HG03378 (cell line): ENCODE data around the gene XPNPEP3.
"Not testable (repeated sequence)": the region's sequence is repeated elsewhere in the genome, so short reads cannot be mapped to it uniquely, and the experiment has no call there.

Experiments
- ATAC-seq: cut with Tn5 transposase; IDR thresholded peaks from one replicate; pipeline ENCODE4 v1.9.1; 2021; ENCODE audit warnings: mild to moderate bottlenecking, moderate library complexity; ENCODE audit not compliant: unreplicated experiment

XPNPEP3 gene

DNA sequence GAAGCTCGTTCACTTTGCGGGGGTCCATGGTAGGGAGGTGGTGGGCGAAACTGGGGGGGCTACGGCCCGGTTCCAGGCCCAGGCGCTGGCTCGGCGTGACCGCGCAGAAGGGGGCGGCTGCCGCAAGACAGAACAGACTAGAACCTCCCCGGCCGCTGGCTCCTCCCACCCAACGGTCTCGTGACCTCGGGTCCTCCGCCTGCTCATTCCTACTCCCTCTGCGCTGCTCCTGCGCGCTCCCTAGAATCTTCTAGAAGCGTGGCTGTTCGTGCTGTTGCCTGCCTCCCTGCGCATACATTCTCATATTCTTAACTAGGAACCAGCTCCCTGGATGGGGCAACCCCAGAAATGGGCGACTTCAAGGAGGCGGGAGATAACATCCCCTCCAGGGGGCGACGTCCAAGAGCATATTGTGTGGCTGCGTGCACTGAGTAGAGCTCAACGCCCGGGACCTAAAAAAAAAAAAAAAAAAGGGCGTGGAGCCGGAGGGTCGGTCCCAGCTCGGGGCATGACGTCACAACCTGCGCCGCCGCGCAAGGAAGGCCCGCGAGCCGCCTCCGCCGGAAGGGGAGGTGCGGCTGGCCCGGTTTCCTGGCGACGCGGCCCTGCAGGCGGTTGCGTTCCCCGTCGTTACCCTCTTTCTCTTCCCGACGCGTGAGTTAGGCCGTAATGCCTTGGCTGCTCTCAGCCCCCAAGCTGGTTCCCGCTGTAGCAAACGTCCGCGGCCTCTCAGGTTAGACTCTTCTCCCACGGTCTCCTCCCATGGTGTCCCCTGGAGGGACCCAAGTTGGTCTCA is at the start of gene XPNPEP3, which contains the start of gene ST13:
XPNPEP3 (plus strand) TSS at position 636 of the 796 bp plus-strand sequence; CDS start at position 670, 34 bp downstream.
ST13 (minus strand) TSS at position 127 of the 796 bp plus-strand sequence; CDS start at position 28, 99 bp downstream.
- peak; percentile 72 for ATAC-seq

DNA sequence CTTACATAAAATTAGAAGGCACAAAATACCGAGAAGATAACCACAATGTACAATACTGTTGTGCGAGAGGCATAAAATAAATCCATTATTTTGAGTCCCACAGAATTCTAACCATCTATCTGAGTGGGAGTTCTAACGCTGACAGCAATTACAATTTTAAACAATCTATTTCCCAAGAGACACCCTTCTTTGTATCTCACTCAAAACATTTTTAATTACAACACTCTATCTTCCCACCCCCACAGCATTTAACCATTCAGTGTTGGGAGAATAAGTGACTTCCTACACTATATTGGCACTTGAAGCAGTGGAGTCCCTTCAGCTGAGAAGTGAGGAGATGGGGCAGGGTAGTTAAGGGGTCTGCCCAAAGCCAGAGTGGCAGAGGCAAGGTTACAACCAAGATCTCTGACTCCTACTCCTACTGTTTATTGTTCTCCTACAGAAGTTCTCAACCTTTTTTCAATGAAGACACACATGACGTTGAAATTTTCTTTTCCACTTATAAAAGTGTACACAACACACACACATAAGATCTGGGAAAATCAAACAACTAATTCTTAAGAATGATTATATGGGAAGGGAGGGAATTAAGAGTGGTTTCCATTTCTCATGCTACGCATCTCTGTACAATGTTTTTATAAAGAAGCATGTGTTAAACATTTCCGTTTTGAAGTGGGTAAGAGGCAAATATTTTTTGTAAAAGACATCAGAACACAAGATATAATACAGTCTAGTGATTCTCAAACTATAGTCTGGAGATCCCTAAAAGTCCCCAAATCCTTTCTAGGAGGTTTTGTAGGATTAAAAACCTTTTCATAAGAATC is 48.7 kb upstream of the XPNPEP3 start:
- no peak for ATAC-seq

DNA sequence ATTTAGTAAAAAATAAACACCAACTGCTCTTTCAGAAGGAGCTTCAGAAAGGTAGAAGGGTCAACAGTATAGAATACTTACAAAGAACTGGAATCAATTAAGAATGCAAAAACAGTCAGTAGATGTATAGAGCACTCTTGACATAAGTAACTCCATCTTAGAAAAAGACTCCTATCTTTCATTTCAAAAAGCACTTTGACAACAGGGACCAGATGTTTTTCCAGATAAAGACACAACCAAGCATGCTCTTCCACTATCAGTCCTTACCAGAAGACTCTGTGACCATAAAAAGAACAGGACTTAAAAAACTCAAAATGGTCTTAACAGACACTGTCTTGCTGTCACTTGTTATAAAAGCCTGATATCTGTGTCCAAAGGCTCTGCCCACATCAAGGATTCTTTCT is 43.0 kb upstream of the XPNPEP3 start:
- no peak for ATAC-seq

DNA sequence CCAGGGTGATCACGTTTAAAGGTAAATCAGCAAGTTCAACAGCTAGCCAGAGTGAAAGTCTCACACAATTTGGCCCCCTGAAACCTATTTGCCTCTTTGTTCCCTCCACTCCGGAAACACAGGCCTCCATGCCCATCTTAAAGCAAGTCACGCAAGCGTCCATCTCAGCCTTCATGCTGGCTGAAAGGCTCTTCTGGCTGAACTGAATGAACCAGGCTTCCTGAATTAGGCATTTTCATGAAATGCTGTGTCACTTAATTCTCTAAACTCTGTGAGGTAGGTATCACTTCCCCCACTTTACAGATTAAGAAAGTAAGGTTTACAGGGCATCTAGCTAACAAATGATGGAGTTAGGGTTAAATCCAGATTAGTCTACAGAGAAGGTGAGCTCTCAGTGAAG is 39.2 kb upstream of the XPNPEP3 start:
- no peak for ATAC-seq

DNA sequence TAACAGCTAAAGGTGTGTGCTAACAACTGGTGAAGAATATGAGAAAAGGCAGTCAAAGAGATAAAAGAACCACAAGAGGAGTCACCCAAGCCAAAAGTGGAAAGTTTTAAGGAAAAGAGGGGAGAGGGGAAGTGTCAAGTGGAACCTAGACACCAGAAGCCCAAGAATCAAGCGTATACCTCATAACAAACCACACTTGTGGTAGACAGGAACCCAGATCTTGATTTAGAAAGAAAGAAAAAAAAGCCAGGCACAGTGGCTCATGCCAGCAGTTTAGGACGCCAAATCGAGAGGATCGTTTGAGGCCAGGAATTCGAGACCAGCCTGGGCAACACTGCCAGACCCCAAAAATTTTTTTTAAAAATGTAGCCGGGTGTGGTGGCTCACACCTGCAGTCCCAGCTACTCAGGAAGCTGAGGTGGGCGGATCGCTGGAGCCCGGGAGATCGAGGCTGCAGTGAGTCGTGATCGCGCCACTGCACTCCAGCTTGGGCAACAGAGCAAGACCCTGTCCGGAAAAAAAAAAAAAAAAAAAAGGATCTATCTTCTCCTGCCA is 38.7 kb upstream of the XPNPEP3 start:
- no peak for ATAC-seq

DNA sequence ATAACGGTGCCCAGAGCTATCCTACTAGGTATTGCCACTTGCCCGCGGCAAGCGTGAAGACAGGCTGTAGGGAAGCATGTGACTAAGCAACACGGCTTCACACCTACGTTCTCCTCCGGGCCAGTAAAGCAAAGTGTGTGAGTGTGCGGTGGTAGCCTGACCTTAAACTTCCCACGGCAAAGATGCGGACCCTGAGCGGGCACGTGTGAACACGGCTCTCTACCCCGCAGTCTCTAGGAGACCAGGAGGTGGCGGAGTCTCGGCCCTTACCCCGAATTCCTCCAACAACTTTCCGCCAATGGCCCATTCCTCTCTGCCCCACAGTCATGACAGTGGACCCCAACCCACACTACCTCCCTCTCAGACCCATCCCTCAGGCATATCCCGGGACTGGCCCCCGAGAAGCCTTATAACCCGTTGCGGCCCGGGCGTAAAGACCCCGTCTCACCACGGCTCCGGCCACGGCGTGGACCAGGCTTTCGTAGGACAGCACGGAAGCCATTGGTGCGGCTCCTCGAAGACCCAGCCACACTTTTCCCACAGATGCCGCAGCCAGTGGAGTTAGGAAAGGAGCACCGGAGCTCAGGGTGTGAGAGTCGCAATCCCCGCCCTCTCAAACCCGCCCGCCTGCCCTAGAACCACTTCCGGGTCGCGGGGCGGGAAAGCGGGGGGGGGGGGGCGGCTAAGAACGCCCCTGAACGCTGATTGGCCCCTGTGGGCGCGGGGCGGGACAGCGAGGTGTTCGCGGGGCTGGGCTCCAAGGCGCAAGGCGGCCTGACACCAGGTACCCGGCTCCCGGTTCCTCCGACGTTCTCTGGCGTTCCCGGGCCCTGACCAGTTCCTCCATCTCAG is 38.0 kb upstream of the XPNPEP3 start, which contains the start of gene SLC25A17:
SLC25A17 (minus strand) TSS at position 600 of the 852 bp plus-strand sequence; CDS start at position 502, 98 bp downstream.
- ATAC-seq, result no peak

DNA sequence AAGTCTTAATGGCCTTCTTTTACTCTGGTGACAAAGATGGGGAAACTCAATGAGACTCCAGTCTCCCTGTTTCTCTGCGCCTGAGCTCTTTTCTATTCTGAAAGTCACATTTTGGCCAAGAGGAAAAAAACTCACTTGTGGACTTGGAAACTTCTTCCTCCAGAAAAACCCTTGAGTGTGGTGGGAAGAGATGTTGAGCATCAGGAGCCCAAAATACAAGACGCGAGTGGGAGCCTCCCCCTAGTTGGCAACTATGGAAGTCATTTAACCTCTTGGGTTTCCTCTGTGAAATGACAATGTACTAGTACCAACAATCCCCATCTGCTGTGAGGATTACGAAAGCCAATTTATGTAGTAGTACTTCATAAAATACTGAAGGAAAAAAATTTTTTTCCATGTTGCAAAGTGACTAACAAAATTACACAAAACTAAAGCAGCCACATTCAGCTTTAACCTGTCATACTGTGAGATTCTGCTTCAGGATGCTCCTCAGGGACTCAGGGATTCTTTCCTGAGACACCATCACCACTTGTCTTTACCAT is 37.3 kb upstream of the XPNPEP3 start:
- no peak for ATAC-seq

DNA sequence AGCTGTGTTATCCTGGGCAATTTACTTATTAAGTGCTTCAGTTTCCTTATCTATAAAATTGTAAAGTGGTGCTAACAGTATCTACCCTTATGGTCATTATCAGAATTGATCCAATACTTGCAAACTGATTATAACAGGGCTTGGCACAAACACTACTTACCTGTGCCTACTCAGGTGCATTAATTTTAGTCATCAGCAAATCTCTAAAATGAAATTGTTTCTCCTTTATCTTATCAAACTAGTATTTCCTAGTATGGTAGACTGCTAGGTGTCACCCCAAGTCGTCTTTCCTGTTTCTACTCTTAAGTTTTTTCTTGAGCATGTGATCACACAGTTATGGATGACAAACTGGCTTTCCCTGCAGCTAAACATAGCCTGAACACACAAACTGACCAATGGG is 33.5 kb upstream of the XPNPEP3 start:
- no peak for ATAC-seq

DNA sequence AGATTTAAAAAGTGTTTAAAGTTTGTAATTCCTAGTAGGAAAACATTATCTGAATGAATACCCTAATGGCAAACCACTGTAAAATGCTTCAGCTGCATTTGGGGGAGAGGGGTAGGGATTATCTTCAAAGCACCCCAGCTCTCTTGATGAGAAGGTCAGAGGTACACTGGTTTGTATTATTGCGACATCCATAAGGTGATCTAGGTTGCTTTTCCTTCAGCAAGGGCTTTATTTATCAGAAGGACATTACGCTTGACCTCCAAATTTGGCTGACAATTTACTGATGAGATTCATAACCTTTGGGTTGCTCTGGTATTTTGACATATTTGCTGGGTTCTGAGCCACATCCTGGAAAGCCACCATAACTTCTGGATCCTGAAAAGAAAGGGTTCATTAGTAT is 30.7 kb upstream of the XPNPEP3 start:
- ATAC-seq, result not testable (repeated sequence)

DNA sequence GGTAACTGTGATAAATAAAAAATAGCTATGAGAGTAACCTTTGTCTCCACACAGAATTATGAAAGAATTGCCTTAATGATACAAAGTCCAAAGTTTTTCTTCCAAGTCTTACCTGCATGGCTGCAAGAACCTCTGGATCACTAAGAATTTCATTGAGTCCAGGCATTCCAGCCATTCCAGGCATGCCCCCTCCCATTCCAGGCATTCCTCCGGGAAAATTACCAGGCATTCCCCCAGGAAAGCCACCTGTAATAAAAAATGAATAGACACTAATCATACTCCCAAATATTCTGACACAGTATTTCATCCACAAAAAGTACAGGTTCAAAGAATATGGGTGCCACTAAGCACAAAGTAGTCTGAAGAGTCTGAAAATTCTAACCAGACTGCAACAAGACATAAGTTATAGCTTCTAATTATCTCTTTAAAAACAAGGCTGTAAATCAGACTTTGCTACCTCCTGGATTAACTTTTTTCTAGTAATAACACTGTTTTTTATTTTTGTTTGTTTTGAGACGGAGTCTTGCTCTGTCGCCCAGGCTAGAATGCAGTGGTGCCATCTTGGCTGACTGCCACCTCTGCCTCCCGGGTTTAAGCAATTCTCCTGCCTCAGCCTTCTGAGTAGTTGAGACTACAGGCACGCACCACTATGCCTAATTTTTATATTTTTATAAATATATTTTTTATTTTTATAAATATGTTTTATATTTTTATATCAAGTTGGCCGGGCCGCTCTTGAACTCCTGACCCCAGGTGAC is 29.8 kb upstream of the XPNPEP3 start:
- ATAC-seq, result no peak

DNA sequence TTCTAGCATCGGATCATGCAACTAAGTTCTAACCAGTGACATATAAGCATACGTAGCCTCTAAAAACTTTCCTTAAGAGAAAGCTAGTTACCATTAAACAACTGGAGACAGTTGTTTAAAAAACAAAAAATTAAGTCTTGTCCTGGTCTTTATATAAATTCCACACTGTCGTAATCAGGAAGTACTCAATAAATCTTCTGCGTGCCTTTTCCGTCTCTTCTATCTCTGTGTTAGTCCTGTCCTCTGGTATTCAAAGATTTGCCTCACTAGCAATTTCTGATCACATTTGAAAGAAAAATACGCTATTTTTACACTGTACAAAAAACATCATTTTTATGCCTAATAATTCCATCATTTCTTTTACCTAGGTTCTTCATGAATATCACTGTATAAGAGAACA is 27.8 kb upstream of the XPNPEP3 start:
- no peak for ATAC-seq

DNA sequence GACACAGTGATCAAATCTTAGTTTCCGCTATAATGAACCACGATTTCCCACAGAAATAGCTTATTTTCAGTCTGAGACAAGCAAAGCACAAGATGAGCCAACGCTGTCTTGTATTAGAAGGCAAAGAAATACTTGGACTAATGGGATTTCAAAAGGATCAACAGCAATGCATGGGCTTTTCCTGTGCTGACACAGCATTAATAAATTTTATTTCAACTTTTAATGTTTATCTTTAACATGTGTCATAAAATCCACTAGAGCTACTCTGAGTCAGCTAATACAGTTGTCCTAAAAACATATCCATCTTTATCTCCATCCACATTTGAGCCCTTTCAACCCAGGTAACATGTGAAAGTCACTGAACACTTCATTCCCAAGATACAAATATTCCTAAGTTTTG is 22.3 kb upstream of the XPNPEP3 start:
- no peak for ATAC-seq

DNA sequence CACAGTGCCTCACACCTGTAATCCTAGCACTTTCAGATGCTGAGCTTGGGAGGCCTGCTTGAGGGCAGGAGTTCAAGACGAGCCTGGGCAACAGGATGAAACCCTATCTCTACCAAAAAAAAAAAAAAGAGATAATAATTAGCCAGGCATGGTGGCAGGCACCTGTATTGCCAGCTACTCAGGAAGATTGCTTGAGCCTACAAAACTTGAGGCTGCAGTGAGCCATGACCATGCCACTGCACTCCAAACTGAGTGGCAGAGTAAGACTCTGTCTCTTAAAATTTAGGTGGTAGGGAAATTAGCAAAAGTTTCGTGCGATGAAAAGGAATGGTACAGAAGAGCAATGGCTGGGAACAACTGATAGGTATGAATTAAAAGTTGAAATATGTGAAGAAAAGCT is 18.5 kb upstream of the XPNPEP3 start:
- no peak for ATAC-seq

DNA sequence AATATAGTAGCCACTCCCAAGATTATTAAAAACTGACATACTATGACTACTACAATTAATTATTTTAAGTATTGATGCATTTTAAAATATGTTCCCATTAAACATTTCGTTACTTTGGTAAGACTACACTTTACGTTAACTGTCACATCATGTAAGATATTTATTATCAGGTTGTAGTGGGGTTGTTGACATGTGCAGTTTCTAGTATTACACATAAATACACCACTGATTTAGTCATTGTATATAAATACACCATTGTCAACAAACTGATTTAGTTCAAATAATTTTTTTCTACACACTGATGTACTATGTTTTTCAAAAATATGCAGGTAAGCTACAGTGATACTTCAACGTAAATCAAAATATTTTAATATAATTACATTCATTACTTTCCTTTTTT is 12.0 kb upstream of the XPNPEP3 start:
- ATAC-seq, result no peak

DNA sequence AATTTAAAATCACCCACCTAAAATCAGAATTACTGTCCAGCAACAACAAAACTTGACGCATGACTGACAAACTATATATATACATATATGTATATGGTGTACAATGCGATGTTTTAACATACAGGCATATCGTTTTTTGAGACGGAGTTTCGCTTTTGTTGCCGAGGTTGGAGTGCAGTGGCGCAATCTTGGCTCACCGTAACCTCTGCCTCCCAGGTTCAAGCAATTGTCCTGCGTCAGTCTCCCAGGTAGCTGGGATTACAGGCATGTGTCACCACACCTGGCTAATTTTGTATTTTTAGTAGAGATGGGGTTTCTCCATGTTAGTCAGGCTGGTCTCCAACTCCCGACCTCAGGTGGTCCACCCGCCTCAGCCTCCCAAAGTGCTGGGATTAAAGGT is 11.1 kb upstream of the XPNPEP3 start:
- not testable (repeated sequence) for ATAC-seq

DNA sequence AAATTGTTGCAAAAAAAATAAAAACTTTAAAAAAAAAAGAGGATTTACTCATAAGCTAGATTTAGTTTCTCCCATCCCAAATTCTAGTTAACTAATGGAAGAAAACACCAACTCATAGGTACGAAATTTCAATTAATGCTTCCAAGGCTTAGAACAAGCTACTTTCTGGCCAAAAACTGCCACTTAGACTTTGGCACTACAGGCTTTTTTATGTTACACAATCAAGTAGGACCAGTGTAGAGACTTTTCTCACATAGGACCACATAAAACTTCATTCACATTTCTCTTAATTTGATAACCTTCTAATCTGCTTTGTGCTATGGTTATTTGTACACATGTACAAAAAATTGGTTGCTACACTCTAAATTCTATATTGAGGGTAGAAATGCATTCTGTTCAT is 3.6 kb upstream of the XPNPEP3 start:
- ATAC-seq, result no peak

DNA sequence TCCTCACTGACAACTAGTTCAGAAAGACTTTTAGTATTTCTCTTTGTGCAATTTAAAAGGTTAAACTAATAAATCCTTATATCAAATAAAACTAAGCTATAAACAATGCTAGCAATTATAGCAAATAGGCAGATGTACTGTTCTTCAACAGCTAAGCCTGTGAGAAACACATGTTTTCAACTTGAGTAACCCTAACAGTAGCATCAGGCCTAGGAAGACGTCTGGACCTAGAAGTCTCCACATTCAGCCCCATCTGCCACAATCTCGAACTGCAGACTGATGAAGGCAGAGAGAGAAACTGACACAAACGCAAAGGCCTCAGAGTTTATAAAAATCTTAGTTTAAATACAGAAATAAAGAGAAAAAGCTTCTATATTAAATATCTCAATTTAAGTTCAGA is 3.0 kb upstream of the XPNPEP3 start:
- ATAC-seq, result no peak

DNA sequence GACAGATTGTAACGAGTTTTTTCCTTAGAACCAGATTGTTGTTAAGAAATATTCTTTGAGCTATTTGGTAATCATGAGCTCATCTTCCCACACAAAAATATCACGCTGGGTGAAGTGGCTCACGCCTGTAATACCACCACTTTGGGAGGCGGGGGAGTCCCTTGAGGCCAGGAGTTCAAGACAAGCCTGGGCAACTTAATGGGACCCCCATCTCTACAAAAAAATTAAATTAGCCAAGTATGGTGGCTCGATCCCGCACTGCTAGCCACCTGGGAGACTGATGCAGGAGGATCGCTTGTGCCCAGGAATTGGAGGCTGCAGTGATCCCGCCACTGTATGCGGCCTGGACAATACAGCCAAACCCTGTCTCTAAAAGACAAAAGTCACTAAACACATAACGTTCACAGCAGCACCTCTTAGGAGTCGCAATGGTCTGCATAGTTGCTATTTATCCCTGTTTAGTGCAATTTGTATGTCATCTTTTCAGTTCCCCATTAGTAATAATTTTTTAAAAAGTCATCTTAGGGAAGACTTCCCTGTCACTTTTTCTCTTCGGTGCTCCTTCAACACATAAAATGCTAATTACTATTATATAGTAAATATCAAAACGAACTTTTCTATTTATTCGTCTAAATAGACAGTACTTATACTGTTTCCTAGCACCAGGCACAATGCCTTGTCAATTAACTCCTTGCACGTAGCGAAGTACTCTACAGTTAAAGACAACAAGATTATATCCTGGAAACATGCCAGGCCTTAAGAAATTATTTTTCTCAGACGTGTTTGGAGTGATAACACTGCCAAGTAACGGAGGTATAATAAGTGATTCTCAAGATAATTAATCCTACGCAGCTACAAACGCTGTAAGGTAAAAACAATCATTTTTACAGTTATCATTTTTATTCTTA is 1.6 kb upstream of the XPNPEP3 start:
- no peak for ATAC-seq
